IMR-90 (cell line): ENCODE data around the gene HRH3. TPM values are rescaled to one million over a fixed set of nuclear protein-coding genes. Genes with fewer than 3 reads are reported as not detected.

Source experiments
- ATAC-seq: fragments of 200-7000 bp; cut with Tn5 transposase; 2 replicates; pipeline ENCODE4 v1.9.1; 2020; ENCODE audit warnings: low read depth, mild to moderate bottlenecking, moderate library complexity
- BruUV-seq: library from RNA; stranded (reverse); fragments of 400-500 nt; replicated peaks from 2 replicates; lab custom pipeline; 2021; lab: Mats Ljungman, UMichigan
- CTCF ChIA-PET: fragments of 300-600 bp; formaldehyde crosslinking; extraction: SDS; loops from one replicate; lab custom pipeline; 2021; ENCODE audit warnings: antibody characterized with exemption; lab: Yijun Ruan, JAX
- POLR2A ChIA-PET: fragments of 300-600 bp; sonication (Branson Sonifier 250); formaldehyde crosslinking; loops from one replicate; lab custom pipeline; 2022; ENCODE audit warnings: antibody characterized with exemption; ENCODE audit not compliant: unreplicated experiment; lab: Charles Lee
- DNase-seq: peaks from one replicate; pipeline ENCODE4 v3.0.0; 2013
- H2AFZ ChIP-seq: replicated peaks from 2 replicates; pipeline ENCODE3; 2013; ENCODE audit warnings: low read length, mild to moderate bottlenecking; ENCODE audit not compliant: poor library complexity
- H2AK5ac ChIP-seq: 2 replicates; pipeline ENCODE4 v1.6.1; 2013; ENCODE audit warnings: low read depth, low read length, inconsistent platforms
- H2AK9ac ChIP-seq: replicated peaks from 2 replicates; pipeline ENCODE3; 2013; ENCODE audit warnings: mild to moderate bottlenecking, low read depth, low read length, moderate library complexity; ENCODE audit not compliant: poor library complexity
- H2BK120ac ChIP-seq: 2 replicates; pipeline ENCODE4 v1.6.1; 2013; ENCODE audit warnings: low read depth, low read length, inconsistent platforms
- H2BK15ac ChIP-seq: 3 replicates; pipeline ENCODE4 v1.6.1; 2013; ENCODE audit warnings: low read depth, low read length, inconsistent platforms
- H2BK20ac ChIP-seq: 2 replicates; pipeline ENCODE4 v1.6.1; 2013; ENCODE audit warnings: low read depth, mild to moderate bottlenecking, inconsistent platforms, low read length, moderate library complexity
- H2BK5ac ChIP-seq: 2 replicates; pipeline ENCODE4 v1.6.1; 2013; ENCODE audit warnings: mild to moderate bottlenecking, low read depth, low read length, inconsistent platforms; ENCODE audit not compliant: poor library complexity, severe bottlenecking
- H3K14ac ChIP-seq: replicated peaks from 2 replicates; pipeline ENCODE4 v1.6.1; 2013; ENCODE audit warnings: low read depth, low read length, inconsistent platforms
- H3K18ac ChIP-seq: 2 replicates; pipeline ENCODE4 v1.6.1; 2013; ENCODE audit warnings: low read depth, low read length, control low read depth
- H3K23ac ChIP-seq: 2 replicates; pipeline ENCODE4 v1.6.1; 2013; ENCODE audit warnings: low read depth, low read length, inconsistent platforms
- H3K27ac ChIP-seq: 2 replicates; pipeline ENCODE4 v1.5.1; 2013; ENCODE audit warnings: mild to moderate bottlenecking, control low read depth, low read length; ENCODE audit not compliant: insufficient read depth
- H3K27me3 ChIP-seq: 2 replicates; pipeline ENCODE4 v1.6.1; 2013; ENCODE audit warnings: low read length; ENCODE audit not compliant: control insufficient read depth, insufficient read depth
- H3K36me3 ChIP-seq: 2 replicates; pipeline ENCODE4 v1.6.1; 2013; ENCODE audit warnings: low read length, mixed read lengths; ENCODE audit not compliant: control insufficient read depth, insufficient read depth
- H3K4ac ChIP-seq: 2 replicates; pipeline ENCODE4 v1.6.1; 2013; ENCODE audit warnings: low read depth, low read length, inconsistent platforms
- H3K4me1 ChIP-seq: 2 replicates; pipeline ENCODE4 v1.6.1; 2013; ENCODE audit warnings: low read length, mixed read lengths; ENCODE audit not compliant: control insufficient read depth, insufficient read depth
- H3K4me2 ChIP-seq: 2 replicates; pipeline ENCODE4 v1.6.1; 2013; ENCODE audit warnings: low read depth, mild to moderate bottlenecking, control low read depth, low read length, moderate library complexity
- H3K4me3 ChIP-seq: 2 replicates; pipeline ENCODE4 v1.5.1; 2013; ENCODE audit warnings: low read depth, mild to moderate bottlenecking, control low read depth, low read length, moderate library complexity; ENCODE audit not compliant: insufficient read depth
- H3K56ac ChIP-seq: 2 replicates; pipeline ENCODE4 v1.6.1; 2013; ENCODE audit warnings: low read length, inconsistent platforms; ENCODE audit not compliant: insufficient read depth; ENCODE audit errors: extremely low read depth
- H3K79me1 ChIP-seq, 2 experiments: 2 replicates each; pipeline ENCODE4 v1.6.1; 2013; ENCODE audit warnings: low read length in 2 of 2, inconsistent platforms in 1 of 2, low read depth in 1 of 2
- H3K9ac ChIP-seq: 2 replicates; pipeline ENCODE4 v1.6.1; 2013; ENCODE audit warnings: low read depth, low read length, control low read depth
- H3K9me1 ChIP-seq: 2 replicates; pipeline ENCODE4 v1.6.1; 2013; ENCODE audit warnings: low read length, inconsistent platforms; ENCODE audit not compliant: insufficient read depth
- H3K9me3 ChIP-seq: 2 replicates; pipeline ENCODE4 v1.6.1; 2013; ENCODE audit warnings: low read length; ENCODE audit not compliant: control insufficient read depth, insufficient read depth
- H4K20me1 ChIP-seq: 2 replicates; pipeline ENCODE4 v1.6.1; 2013; ENCODE audit warnings: low read length, inconsistent platforms; ENCODE audit not compliant: insufficient read depth
- H4K5ac ChIP-seq: 2 replicates; pipeline ENCODE4 v1.6.1; 2013; ENCODE audit warnings: mild to moderate bottlenecking, low read depth, low read length, control low read depth
- H4K8ac ChIP-seq, 2 experiments: 2 replicates each; pipeline ENCODE4 v1.6.1; 2013; ENCODE audit warnings: low read depth in 2 of 2, low read length in 2 of 2, control low read depth in 1 of 2, inconsistent platforms in 1 of 2
- H4K91ac ChIP-seq: 2 replicates; pipeline ENCODE4 v1.6.1; 2013; ENCODE audit warnings: low read depth, low read length, inconsistent platforms; ENCODE audit not compliant: insufficient read depth
- CHD1 ChIP-seq: IDR thresholded peaks from 2 replicates; pipeline ENCODE4 v1.6.1; 2012; ENCODE audit warnings: low read depth, low read length, improper control_type of control experiment
- CTCF ChIP-seq: conservative IDR thresholded peaks from 2 replicates; pipeline ENCODE4 v1.5.1; 2012; ENCODE audit warnings: mild to moderate bottlenecking, low read depth, low read length, improper control_type of control experiment
- NFE2L2 ChIP-seq: fragments of 150-350 bp; IDR thresholded peaks from 2 replicates; pipeline ENCODE4 v1.6.1; 2016; ENCODE audit warnings: low read depth, mild to moderate bottlenecking, low read length
- RCOR1 ChIP-seq: IDR thresholded peaks from 2 replicates; pipeline ENCODE4 v1.6.1; 2012; ENCODE audit warnings: mild to moderate bottlenecking, low read length, improper control_type of control experiment; ENCODE audit not compliant: insufficient replicate concordance
- SMC3 ChIP-seq: fragments of 150-350 bp; IDR thresholded peaks from 2 replicates; pipeline ENCODE4 v1.6.1; 2016; ENCODE audit warnings: low read depth, mild to moderate bottlenecking, antibody characterized with exemption, low read length, moderate library complexity
- WGBS, 2 experiments: methylation state at CpG; one replicate each; pipeline versions ENCODE4 v1.1.5 to v1.1.7; 2013; ENCODE audit warnings: missing lambda C conversion rate in 2 of 2; ENCODE audit not compliant: insufficient read length in 1 of 2; ENCODE audit errors: extremely low coverage in 2 of 2; 5-methylcytosine and 5-hydroxymethylcytosine counted together
- dilution Hi-C: fragments of 300-500 bp; cut with HindIII; formaldehyde crosslinking; loops from one replicate; pipeline ENCODE4 v1.14.3; 2018; ENCODE audit warnings: low sequenced_read_pairs; ENCODE audit not compliant: unreplicated experiment
- in situ Hi-C: fragments of 300-500 bp; cut with MboI; formaldehyde crosslinking; loops from 3 replicates; pipeline ENCODE4 v1.14.3; 2019; ENCODE audit warnings: low sequenced_read_pairs, inconsistent platforms, mixed read lengths
- intact Hi-C: fragments of 100-400 bp; cut with micrococcal nuclease; formaldehyde crosslinking; loops from 2 replicates; pipeline ENCODE4 v1.10.0; 2022
- polyA plus RNA-seq, 3 experiments: library from polyadenylated mRNA; depleted of rRNA; stranded (reverse); fragments of >200 nt; gene quantifications; 2 replicates each; pipeline ENCODE4 v1.2.3, GENCODE V29; 2012; ENCODE audit warnings: low replicate concordance in 1 of 3
- total RNA-seq: library from RNA; depleted of rRNA; stranded (reverse); fragments of >200 nt; gene quantifications from 2 replicates; pipeline ENCODE4 v1.2.3, GENCODE V29; 2012

HRH3 gene
- total and polyA plus RNA-seq, 2 of the 4 experiments (the other 2 are of a cell fraction), result not detected

DNA sequence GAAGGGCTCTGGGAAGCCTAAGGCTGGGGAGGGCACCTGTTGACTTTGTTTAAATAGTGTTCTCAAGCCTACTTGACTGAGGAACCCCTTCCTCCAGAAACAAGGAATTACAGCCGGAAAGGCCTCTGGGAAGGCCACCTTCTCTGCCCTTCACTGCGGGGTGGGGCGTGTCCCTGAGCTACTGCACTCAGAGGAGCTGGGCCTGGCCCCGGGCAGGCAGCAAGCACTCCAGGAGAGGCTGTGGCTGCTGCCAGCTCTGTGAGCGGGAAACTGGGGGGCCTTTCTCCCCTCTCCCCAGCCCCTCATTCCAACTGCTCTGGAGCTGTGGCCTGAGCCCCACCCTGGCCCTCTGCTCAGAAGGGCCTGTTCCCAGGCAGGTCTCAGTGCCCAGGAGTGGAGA is 14.3 kb upstream of the HRH3 start:
- ChIA-PET CTCF (no interaction called here), POLR2A (no interaction called here)
- H3K18ac ChIP-seq, result no peak overlapping the region
- H3K4me2 ChIP-seq, result no peak overlapping the region
- no peak overlapping the region for H3K14ac ChIP-seq
- peaks cover 4% of the 10 kb centered on the region for H4K20me1 ChIP-seq
- peaks cover 19% of the 10 kb centered on the region for H3K27me3 ChIP-seq
- no peak overlapping the region for H3K27ac ChIP-seq
- intact Hi-C loops, result no loop called here
- no peak overlapping the region for H3K9ac ChIP-seq
- DNase-seq, result no peak
- peaks cover 2 to 6% of the 10 kb centered on the region in 2 experiments; a peak in 2 of 4 replicates for H3K79me1 ChIP-seq
- no peak overlapping the region for H3K23ac ChIP-seq
- H2BK5ac ChIP-seq, result no peak overlapping the region
- no peaks in the 10 kb centered on the region for H3K9me1 ChIP-seq
- H2AK5ac ChIP-seq, result no peak overlapping the region
- peaks cover under 1% of the 10 kb centered on the region for H3K4me1 ChIP-seq
- no peak overlapping the region for H2BK15ac ChIP-seq
- H2AK9ac ChIP-seq, result no peak overlapping the region
- no peak overlapping the region for H4K91ac ChIP-seq
- no peak overlapping the region for H2AFZ ChIP-seq
- TF ChIP-seq CTCF (no peak), NFE2L2 (no peak), RCOR1 (no peak), SMC3 (no peak), CHD1 (no peak)
- dilution Hi-C loops, result no loop called here
- no peak for ATAC-seq
- in situ Hi-C loops, result no loop called here
- no peak overlapping the region for H3K56ac ChIP-seq
- H4K8ac ChIP-seq, result no peak overlapping the region
- no peak overlapping the region for H2BK120ac ChIP-seq
- BruUV-seq, result no TSS peak
- H3K4me3 ChIP-seq, result no peak overlapping the region
- no peaks in the 10 kb centered on the region for H3K36me3 ChIP-seq
- no CpG with 5 or more reads among the region's 5 CpGs for WGBS, 2 experiments
- H3K9me3 ChIP-seq, result peaks cover 4% of the 10 kb centered on the region
- H2BK20ac ChIP-seq, result no peak overlapping the region
- no peak overlapping the region for H4K5ac ChIP-seq
- H3K4ac ChIP-seq, result no peak overlapping the region
